ENCODE measurements around the gene KLHDC4. TPM values are rescaled to one million over a fixed set of nuclear protein-coding genes. Genes with fewer than 3 reads are reported as not detected.

The KLHDC4 gene
- total RNA-seq, 1 experiment from 2014 or later, result 36.3 TPM

DNA sequence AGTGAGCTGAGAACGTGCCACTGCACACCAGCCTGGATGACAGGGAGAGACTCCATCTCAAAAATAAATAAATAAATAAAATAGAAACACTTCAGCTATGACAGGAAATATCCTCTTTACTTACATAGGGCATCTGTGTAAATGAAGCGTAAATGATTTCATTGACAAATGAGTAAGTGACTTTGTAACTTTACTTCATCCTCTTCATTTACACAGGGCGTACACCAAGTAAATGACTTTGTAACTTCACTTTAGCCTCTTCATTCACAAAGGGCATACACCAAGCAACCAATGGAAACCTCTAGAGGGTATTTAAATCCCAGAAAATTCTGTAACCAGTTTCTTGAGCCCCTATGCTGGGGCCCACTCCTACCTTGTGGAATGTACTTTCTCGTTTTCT is 16.2 kb upstream of the KLHDC4 start:
- CTCF ChIA-PET, result no interaction called here
- Histone ChIP-seq H3K9me2 (replicated peaks; ENCODE audit: low read length) (no peaks in the 10 kb centered on the region), H3K27me3 (ENCODE audit: low read length) (no peaks in the 10 kb centered on the region), H3K4me3 (ENCODE audit: low read length) (no peak overlapping the region), H3K79me2 (ENCODE audit: low read length) (no peaks in the 10 kb centered on the region), H3K9ac (ENCODE audit: low read length) (no peak overlapping the region), H3K4me2 (ENCODE audit: low read length) (no peak overlapping the region), H3K36me3 (ENCODE audit: low read depth, low read length) (no peaks in the 10 kb centered on the region), H3F3A (ENCODE audit: low read length, unreplicated experiment) (no peaks in the 10 kb centered on the region), H3K4me1 (ENCODE audit: insufficient read depth, low read length) (peaks cover 10% of the 10 kb centered on the region), H3K27ac (ENCODE audit: low read length) (no peak overlapping the region), H3K9me3 (ENCODE audit: low read length) (no peaks in the 10 kb centered on the region), H4K20me1 (ENCODE audit: low read length) (no peaks in the 10 kb centered on the region), H2AFZ (ENCODE audit: low read length) (no peak overlapping the region)
- DNase-seq (no peak), ATAC-seq (no peak)
- intact Hi-C loops (cut with micrococcal nuclease), result no loop called here
- no TSS peak for BruUV-seq (replicated peaks)
- TF ChIP-seq, protein P1, sequence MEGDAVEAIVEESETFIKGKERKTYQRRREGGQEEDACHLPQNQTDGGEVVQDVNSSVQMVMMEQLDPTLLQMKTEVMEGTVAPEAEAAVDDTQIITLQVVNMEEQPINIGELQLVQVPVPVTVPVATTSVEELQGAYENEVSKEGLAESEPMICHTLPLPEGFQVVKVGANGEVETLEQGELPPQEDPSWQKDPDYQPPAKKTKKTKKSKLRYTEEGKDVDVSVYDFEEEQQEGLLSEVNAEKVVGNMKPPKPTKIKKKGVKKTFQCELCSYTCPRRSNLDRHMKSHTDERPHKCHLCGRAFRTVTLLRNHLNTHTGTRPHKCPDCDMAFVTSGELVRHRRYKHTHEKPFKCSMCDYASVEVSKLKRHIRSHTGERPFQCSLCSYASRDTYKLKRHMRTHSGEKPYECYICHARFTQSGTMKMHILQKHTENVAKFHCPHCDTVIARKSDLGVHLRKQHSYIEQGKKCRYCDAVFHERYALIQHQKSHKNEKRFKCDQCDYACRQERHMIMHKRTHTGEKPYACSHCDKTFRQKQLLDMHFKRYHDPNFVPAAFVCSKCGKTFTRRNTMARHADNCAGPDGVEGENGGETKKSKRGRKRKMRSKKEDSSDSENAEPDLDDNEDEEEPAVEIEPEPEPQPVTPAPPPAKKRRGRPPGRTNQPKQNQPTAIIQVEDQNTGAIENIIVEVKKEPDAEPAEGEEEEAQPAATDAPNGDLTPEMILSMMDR (conservative IDR thresholded peaks at IDR 0.05; ENCODE audit: low read depth, low read length), result no peak
- no peak for TF ChIP-seq EZH2phosphoT487 (IDR thresholded peaks at IDR 0.05; ENCODE audit: borderline replicate concordance, low read length)
- no peak for TF ChIP-seq EZH2 (IDR thresholded peaks at IDR 0.05; ENCODE audit: low read length, unreplicated experiment)
- POLR2A ChIA-PET (ENCODE audit: unreplicated experiment), result interaction anchor here (0.6 kb wide), 1 partner anchor 143 kb away, joined by 6 read pairs; no protein-coding TSS in a partner anchor

DNA sequence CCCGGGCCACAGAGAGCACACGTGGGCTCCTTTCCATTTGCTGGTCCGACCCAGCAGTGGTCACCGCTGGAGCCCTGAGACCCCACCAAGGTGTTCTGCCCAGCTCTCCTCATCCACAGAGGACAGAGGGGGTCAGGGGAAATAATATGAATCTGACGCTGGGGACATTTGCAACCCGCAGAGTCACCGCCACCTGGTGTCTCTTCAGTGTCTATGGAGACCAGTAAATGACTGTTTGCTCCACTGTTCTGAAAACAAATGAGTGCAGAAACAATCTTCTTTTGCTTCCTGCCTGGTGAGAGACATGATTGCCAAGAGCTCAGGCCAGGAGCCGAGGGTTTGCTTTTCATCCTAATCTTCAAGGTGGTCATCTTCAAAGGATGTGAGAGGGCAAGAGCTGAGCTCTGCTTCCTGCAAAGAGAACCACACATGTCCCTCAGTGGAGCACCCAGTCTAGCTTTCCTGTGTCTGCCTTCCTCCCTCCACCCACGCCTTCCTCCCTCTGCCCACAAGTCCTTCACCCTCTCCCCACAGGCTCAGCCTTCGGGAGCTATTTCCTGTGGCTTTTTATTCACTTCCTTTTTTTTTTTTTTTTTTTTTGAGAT is 14.7 kb upstream of the KLHDC4 start:
- no TSS peak for BruUV-seq (replicated peaks)
- Histone ChIP-seq H3K27me3 (ENCODE audit: low read length) (no peaks in the 10 kb centered on the region), H3K79me2 (ENCODE audit: low read length) (no peaks in the 10 kb centered on the region), H3K9ac (ENCODE audit: low read length) (no peak overlapping the region), H2AFZ (ENCODE audit: low read length) (no peak overlapping the region), H3F3A (ENCODE audit: low read length, unreplicated experiment) (no peaks in the 10 kb centered on the region), H3K4me1 (ENCODE audit: insufficient read depth, low read length) (peaks cover 10% of the 10 kb centered on the region), H3K36me3 (ENCODE audit: low read depth, low read length) (no peaks in the 10 kb centered on the region), H4K20me1 (ENCODE audit: low read length) (no peaks in the 10 kb centered on the region), H3K9me3 (ENCODE audit: low read length) (no peaks in the 10 kb centered on the region), H3K4me3 (ENCODE audit: low read length) (no peak overlapping the region), H3K27ac (ENCODE audit: low read length) (no peak overlapping the region), H3K9me2 (replicated peaks; ENCODE audit: low read length) (no peaks in the 10 kb centered on the region), H3K4me2 (ENCODE audit: low read length) (no peak overlapping the region)
- ChIA-PET CTCF (no interaction called here), POLR2A (ENCODE audit: unreplicated experiment) (no interaction called here)
- TF ChIP-seq EZH2 (IDR thresholded peaks at IDR 0.05; ENCODE audit: low read length, unreplicated experiment) (no peak), EZH2phosphoT487 (IDR thresholded peaks at IDR 0.05; ENCODE audit: borderline replicate concordance, low read length) (no peak)
- TF ChIP-seq, protein P1 (conservative IDR thresholded peaks at IDR 0.05; ENCODE audit: low read depth, low read length), result no peak
- ATAC-seq, result no peak
- DNase-seq, result no peak
- intact Hi-C loops (cut with micrococcal nuclease), result no loop called here
